Breast epithelium (tissue), 3 donors: ENCODE measurements around the gene INCENP.

Source experiments
- CTCF ChIP-seq, 3 donors: fragments of 450-650 bp; IDR thresholded peaks; one replicate each; pipeline ENCODE4 v1.5.1; 2016 to 2017; ENCODE audit warnings: antibody characterized with exemption in 3 of 3, mild to moderate bottlenecking in 3 of 3, moderate library complexity in 3 of 3
- POLR2A ChIP-seq: fragments of 450-650 bp; IDR thresholded peaks from one replicate; pipeline ENCODE4 v1.6.1; 2016; ENCODE audit warnings: antibody characterized with exemption, mild to moderate bottlenecking, moderate library complexity

GRCh38 chr11:62152245-62153086, 28.7 kb downstream of the INCENP start:
- TF ChIP-seq CTCF (IDR thresholded peaks at IDR 0.05), result no peak
- TF ChIP-seq POLR2A, result no peak
